Stimulated activated CD4-positive, alpha-beta T cell treated with anti-CD3 and anti-CD28 coated beads, Interleukin-1b, Interleukin-23, amount 100 ng/mL, for 48 hours (primary cell): ENCODE results near the gene EHHADH.
"Not testable (repeated sequence)": the region's sequence is repeated elsewhere in the genome, so short reads cannot be mapped to it uniquely, and the experiment has no call there.

ENCODE experiments used
- DNase-seq: peaks from one replicate; pipeline ENCODE4 v3.0.0-alpha.2; 2020

The EHHADH gene

DNA sequence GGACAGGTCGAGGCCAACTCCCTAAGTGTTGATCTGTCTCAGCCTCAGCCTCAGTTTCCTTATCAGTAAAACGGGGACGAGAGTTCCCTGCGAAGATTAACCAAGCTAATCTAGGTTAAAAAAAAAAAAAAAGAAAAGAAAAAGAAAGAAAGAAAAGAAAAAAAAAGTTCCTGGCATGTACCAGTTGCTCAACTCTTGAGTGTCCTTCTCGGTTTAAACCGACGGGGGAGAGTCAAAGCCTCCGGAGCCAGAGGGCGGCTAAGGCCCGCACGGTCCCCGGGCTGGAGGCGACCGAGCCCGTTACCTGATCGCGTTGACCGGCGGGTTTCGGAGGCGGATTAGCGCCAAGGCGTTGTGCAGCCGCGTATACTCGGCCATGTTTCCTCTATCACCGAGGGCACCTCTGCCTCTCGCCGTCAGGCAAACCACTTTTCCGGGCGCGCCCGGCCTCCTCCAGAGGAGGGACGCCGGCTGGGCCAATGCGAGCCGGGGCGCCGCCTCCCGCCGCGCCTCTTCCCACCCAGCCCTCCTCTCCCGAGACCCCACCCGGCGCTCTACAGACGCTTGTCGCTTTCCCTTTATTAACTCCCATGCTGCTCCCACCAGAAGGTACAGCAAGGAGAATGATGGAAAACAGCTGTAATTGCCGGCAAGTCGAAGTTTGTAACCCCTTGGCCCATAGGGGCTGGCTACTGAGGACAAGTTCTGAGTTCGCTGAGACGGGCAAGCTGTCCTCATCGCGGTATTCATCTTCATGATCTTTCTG lies at the start of gene EHHADH:
Gene EHHADH (minus strand): TSS at position 405 of the 766 bp plus-strand sequence. CDS start 27 bp downstream, at position 378.
- DNase-seq: peak; percentile 50

DNA sequence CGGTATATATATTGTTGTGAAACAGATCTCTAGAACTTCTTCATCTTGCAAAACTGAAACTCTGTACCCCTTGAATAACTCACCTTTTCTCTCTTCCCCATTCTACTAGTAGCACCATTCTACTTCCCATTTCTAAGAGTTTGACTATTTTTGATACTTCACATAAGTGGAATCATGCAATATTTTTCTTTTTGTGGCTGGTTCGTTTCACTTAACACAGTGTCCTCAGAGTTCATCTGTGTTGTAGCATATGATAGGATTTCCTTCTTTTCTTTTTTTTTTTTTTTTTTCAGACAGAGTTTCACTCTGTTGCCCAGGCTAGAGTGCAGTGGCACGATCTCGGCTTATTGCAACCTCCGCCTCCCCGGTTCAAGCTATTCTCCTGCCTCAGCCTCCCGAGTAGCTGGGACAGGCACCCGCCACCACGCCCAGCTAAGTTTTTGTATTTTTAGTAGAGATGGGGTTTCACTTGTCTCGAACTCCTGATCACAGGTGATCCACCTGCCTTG lies 46.1 kb upstream of the EHHADH start:
- DNase-seq: not testable (repeated sequence)

GRCh38 chr3:185297867-185298266 lies 44.0 kb upstream of the EHHADH start:
- DNase-seq: no peak

- DNase-seq: no peak
These were observed 38.4 kb upstream of the EHHADH start for GRCh38 chr3:185292238-185292637.

DNA sequence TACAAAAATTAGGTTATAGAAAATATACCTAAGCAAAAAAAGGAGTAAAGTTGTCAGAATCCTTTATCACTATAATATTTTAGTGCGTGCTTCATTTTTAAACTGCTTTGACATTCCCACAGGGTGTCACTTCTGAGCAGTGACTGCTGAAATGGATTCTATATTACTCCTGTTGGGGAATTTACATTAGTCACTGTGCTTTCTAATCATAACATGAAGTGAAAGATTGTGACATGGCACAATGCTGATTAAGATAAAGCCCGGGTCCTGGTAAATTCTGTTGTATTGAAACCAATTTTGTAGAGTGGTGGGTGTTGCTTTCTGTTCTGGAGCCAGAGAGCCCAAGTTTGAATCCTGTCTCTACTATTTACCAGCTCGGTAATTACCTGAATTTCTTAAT lies 36.4 kb upstream of the EHHADH start:
- DNase-seq: no peak

DNA sequence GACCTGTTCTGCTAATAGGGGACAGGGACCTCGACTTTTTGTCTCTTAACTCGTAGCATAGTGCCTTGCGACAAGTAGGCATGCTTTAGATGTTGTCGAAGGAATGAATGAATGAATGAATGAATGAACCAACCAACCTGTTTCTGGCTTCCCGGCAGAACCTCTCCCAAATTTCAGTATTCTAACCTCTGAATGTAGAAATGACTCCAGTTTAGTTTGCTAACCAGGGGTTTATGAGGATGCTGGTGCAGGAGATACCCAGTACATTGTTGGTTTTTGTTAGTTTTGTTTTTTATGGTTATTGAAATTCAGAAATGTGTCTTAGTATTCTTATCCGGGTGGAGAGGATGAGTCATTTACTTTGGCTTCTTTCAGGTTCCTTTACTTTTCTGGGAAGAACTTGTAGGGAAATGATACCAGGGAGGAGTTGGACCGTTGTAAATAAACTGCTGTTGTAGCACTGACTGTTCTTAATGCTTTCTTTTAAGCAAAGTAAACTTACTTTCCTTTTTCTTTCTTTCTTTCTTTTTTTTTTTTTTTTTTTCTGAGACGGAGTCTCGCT lies 29.6 kb upstream of the EHHADH start:
- DNase-seq: no peak

DNA sequence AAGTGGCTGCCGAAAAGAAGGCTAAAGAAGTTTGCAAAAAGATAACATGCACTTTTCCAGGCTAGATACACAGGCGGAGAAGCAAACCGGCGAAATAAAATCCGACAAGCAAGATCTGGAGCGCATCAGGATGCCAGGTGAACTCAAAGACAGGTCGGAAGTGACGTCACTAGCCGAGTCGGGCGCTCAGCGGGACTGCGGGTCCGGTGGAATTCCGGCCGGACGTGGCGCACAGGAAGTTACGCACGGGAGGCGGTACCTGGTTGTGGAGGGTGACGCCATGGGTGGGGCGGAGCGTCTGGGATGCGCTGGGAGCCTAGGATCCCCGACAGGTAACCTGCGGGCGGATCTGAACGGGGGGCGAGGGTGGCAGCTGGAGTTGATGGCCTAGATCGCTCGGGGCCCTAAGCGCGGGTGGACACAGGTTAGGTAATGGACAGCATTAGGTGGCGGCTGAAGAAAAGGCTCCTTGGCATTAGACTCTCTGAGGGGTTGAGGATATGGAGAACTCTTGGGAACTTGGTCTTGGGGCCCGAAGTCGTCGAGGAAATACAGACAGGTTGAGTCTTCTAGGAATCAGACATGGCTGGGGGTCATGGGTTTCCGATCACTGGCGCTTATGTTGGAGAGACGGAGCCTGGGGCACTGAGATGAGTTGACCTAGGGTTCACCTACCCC lies 29.0 kb upstream of the EHHADH start:
- DNase-seq: peak; percentile 95

GRCh38 chr3:185280572-185281365 lies 26.9 kb upstream of the EHHADH start:
- DNase-seq: no peak

DNA sequence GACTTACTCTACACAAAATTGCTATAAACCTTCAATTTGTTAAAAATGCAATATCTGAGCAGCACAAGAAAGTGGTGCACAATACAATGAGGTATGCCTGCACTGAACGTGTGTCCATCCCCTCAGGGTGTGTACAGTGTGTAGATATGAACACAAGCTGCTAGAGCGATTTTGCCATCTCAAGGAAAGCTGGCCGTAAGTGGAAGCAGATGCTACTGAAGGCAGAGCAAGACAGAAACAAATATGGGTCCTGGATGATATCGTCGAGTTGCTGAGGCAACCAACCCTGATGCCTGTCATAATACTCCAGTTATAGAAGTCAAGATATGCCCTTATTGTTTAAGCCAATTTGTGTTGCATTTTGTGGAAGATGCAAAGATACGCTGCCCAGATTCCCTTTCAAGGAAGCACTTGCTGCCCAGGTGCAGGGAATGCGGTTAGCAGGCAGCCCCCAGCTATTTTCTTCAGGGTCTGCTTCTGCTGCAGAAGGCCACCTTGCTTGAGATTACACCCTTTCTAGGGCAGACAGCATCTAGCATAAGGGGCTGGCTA lies 25.8 kb upstream of the EHHADH start:
- DNase-seq: no peak

- DNase-seq: no peak
These were observed 22.6 kb upstream of the EHHADH start for GRCh38 chr3:185276415-185276814.

GRCh38 chr3:185272033-185272432 lies 18.2 kb upstream of the EHHADH start:
- no peak for DNase-seq

DNA sequence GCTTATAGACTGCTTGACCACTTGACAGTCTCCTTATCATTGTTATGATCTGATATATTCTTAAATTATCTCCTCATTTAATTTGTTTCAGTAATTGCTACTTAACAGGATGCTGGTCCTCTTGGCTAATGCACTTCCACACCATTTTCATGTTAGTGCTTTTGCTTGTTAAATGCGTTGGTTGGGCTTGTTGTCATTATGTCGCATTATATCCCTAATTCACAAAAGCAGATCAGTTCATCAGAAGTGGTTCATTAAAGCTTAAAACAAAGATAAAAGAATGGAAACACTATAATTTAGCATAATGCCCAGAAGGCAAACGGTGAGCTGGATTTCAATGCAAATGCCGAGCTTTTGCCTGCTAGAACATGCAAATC lies 17.1 kb upstream of the EHHADH start:
- DNase-seq: no peak

DNA sequence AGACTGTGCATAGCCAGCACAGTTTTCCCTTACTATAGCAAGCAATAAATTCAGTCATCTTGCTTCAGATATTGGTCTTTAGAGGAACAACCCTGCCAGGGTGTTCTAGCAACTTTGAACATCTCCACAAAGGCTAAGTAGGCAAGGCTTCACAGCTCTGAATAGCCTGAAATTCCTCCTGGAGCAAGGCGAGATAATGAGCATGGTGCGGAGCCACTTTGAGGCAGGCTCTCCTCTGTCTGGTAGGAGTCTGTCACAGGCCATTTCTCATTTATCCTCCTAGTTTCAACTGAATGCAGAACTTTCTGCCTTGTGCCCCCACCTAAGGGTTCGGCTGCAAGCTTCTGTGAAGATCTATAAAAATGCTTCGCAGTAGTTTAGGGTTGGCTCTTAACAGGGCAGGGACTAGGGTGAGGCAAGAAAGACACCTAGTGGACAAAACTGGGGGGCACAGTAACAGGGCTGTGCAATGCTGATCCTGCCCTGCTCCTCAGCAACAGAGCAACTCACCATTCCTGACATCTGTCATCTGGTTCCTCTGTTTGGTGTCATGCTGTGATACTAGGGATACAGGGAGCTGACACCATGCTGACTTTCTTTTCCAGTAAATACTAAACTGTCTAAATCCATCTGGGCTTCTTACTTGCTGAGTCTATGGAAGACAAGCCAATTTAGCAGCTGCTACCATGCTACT lies 16.6 kb upstream of the EHHADH start:
- no peak for DNase-seq

DNA sequence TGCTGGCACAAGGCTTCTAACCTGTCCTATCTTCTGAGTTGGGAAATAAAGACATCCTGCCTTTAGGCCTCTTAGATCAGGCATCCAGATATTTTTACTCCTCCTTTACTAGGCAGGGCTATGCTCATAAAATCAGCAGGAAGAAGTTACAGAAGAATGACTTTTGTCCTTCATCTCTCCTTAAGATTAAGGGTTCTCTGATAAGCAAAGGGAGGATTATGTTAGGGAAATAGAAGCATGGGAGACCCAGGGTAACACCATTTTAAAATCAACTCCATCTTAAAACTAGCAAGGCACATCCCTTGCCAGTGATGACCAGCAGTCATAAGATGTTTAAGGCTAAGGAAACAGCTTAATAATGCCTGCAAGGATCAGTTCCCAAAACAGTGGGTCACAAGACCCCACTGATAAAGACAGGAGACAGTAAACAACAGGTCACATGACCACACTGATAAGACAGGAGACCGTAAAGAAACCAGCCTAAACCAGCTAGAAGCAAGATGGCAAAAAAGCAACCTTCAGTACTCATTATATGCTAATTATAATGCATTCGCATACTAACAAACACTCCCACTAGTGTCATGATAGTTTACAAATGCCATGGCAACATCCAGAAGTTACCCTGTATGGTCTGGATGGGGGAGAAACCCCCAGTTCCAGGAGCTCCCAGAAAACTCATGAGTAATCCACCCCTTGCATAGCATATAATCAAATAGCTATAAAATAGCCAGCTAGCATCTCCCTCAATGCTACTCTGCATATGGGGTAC lies 14.5 kb upstream of the EHHADH start:
- no peak for DNase-seq

DNA sequence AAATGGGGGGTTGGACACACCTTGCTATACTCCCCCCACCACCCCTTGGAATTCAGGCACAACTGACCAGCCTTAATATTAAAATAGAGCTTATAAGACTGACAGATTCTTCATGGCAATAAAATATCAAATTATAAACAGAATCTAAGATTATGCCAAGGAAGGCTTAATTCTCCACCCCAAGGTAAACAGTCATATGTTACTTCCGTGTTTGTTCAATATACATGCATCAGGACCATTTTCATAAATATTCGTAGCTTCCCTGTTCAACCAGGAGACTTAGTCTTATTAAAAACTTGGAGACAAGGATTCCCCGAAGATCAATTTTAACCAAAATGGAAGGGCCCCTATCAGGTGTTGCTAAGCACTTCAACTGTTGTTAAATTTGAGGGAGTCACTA lies 13.3 kb upstream of the EHHADH start:
- DNase-seq: no peak

DNA sequence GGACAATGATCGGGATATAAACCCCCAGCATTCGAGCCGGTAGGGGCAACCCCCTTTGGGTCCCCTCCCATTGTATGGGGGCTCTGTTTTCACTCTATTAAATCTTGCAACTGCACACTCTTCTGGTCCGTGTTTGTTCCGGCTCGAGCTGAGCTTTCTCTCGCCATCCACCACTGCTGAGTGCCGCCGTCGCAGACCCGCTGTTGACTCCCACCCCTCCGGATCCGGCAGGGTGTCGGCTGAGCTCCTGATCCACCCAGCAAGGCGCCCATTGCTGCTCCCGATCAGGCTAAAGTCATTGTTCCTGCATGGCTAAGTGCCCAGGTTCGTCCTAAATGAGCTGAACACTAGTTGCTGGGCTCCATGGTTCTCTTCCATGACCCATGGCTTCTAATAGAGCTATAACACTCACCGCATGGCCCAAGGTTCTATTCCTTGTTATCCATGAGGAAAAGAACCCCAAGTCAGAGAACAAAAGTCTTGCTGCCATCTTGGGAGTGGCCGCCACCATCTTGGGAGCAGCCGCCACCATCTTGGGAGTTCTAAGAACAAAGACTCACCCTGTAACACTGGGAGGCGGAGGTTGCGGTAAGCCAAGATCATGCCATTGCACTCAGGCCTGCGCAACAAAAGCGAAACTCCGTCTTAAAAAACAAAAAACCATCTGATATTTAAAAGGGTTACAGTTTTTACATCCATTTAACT lies 11.2 kb upstream of the EHHADH start:
- DNase-seq: no peak

DNA sequence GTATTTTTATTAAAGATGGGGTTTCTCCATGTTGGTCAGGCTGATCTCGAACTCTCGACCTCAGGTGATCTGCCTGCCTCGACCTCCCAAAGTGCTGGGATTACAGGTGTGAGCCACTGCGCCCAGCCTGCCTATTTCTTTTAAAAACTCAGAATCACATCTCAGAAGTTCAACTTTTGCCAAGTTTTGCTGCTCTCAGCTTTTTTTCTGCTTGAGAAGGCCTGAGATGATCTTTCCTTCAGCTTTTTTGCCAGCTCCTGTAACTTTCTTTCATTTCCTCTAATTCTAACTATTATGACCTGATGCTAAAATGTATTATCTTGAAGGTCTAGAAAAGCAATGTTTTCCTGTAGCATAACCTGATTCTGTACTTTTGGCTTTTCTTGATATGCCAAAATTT lies 9.6 kb upstream of the EHHADH start:
- no peak for DNase-seq

GRCh38 chr3:185257334-185257733 lies 3.5 kb upstream of the EHHADH start:
- no peak for DNase-seq

GRCh38 chr3:185254799-185255198 lies 950 bp upstream of the EHHADH start:
- DNase-seq: no peak

DNA sequence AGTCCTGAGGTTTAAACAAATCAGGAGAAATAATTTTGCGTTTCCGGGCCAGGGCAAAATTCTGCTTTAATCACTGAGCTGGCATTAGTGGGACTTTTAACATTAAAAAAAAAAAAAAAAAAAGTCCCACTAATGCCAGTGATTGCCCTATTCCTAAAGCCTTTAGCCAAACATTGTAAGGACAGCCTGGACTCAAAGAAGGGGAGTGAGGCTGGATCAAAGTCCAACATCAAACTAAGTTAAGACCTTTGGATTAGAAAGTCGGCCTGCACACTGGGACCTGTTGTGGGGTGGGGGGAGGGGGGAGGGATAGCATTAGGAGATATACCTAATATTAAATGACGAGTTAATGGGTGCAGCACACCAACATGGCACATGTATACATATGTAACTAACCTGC lies 716 bp downstream of the EHHADH start:
- not testable (repeated sequence) for DNase-seq

- no peak for DNase-seq
These were observed 2.6 kb downstream of the EHHADH start for GRCh38 chr3:185251272-185251671.
